PFSK-1 (cell line): ENCODE data around the gene SIPA1L3.

Experiments
- FOXP2 ChIP-seq: optimal IDR thresholded peaks from 2 replicates; pipeline ENCODE3; 2011; ENCODE audit warnings: borderline replicate concordance, control low read depth, inconsistent platforms; ENCODE audit not compliant: insufficient read depth; ENCODE audit errors: extremely low read length, extremely low read depth
- POLR2AphosphoS5 ChIP-seq: IDR thresholded peaks from 2 replicates; pipeline ENCODE4 v1.6.1; 2012; ENCODE audit warnings: low read depth, mild to moderate bottlenecking, control low read depth, low read length, moderate library complexity
- SIN3A ChIP-seq: IDR thresholded peaks from 2 replicates; pipeline ENCODE4 v1.6.1; 2012; ENCODE audit warnings: mild to moderate bottlenecking, low read length, moderate library complexity, borderline replicate concordance; ENCODE audit not compliant: insufficient read depth
- TAF1 ChIP-seq: IDR thresholded peaks from 2 replicates; pipeline ENCODE4 v1.6.1; 2012; ENCODE audit warnings: low read length, control low read depth, borderline replicate concordance; ENCODE audit not compliant: insufficient read depth
- TF ChIP-seq, protein P1 (sequence below), 2 experiments: IDR thresholded peaks; 2 replicates each; pipeline versions ENCODE4 v1.6.1 to v1.8.0; 2011 to 2012; ENCODE audit warnings: low read depth in 2 of 2, low read length in 2 of 2, control low read depth in 1 of 2, inconsistent platforms in 1 of 2, mild to moderate bottlenecking in 1 of 2, moderate library complexity in 1 of 2; ENCODE audit not compliant: insufficient read depth in 1 of 2

SIPA1L3 gene

DNA sequence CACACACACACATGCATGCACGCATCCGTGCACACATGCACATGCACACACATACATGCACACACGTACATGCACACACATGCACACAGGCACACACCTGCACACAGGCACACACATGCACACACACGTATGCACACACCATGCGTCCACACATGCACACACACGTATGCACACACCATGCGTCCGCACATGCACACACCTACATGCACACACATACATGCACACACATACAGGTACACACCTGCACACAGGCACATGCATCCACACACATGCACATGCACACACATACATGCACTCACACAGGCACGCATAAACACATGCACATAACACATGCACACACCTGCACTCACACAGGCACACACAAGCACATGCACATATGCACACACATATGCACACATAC is 204.9 kb downstream of the SIPA1L3 start:
- TF ChIP-seq FOXP2 (no peak), TAF1 (no peak), SIN3A (no peak), POLR2AphosphoS5 (no peak)
- TF ChIP-seq, protein P1, sequence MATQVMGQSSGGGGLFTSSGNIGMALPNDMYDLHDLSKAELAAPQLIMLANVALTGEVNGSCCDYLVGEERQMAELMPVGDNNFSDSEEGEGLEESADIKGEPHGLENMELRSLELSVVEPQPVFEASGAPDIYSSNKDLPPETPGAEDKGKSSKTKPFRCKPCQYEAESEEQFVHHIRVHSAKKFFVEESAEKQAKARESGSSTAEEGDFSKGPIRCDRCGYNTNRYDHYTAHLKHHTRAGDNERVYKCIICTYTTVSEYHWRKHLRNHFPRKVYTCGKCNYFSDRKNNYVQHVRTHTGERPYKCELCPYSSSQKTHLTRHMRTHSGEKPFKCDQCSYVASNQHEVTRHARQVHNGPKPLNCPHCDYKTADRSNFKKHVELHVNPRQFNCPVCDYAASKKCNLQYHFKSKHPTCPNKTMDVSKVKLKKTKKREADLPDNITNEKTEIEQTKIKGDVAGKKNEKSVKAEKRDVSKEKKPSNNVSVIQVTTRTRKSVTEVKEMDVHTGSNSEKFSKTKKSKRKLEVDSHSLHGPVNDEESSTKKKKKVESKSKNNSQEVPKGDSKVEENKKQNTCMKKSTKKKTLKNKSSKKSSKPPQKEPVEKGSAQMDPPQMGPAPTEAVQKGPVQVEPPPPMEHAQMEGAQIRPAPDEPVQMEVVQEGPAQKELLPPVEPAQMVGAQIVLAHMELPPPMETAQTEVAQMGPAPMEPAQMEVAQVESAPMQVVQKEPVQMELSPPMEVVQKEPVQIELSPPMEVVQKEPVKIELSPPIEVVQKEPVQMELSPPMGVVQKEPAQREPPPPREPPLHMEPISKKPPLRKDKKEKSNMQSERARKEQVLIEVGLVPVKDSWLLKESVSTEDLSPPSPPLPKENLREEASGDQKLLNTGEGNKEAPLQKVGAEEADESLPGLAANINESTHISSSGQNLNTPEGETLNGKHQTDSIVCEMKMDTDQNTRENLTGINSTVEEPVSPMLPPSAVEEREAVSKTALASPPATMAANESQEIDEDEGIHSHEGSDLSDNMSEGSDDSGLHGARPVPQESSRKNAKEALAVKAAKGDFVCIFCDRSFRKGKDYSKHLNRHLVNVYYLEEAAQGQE (IDR thresholded peaks at IDR 0.05; ENCODE audit: insufficient read depth in 1 of 2, low read depth in 2 of 2, low read length in 2 of 2) = no peak

DNA sequence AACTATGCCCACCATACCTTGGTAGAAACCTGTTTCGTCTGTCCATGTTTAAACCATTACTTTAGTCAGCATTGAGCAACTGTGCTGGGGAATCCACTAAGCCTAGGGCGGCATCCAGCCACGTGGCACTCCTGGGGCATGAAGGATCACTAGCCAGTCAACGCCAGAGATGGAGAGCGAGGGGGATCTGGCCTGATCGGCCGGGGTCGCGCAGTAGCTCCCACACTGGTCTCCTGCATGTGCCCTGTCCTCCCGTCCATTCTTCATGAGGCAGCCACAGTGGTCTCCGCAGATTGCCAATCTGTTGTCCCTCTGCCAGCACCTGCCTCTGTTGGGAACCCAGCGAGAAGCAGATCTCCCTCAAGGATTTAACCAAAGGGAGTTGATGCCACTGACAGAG is 207.6 kb downstream of the SIPA1L3 start:
- TF ChIP-seq FOXP2 (no peak), POLR2AphosphoS5 (no peak), SIN3A (no peak), TAF1 (no peak)
- TF ChIP-seq, protein P1 (IDR thresholded peaks at IDR 0.05; ENCODE audit: insufficient read depth in 1 of 2, low read depth in 2 of 2, low read length in 2 of 2) = no peak

DNA sequence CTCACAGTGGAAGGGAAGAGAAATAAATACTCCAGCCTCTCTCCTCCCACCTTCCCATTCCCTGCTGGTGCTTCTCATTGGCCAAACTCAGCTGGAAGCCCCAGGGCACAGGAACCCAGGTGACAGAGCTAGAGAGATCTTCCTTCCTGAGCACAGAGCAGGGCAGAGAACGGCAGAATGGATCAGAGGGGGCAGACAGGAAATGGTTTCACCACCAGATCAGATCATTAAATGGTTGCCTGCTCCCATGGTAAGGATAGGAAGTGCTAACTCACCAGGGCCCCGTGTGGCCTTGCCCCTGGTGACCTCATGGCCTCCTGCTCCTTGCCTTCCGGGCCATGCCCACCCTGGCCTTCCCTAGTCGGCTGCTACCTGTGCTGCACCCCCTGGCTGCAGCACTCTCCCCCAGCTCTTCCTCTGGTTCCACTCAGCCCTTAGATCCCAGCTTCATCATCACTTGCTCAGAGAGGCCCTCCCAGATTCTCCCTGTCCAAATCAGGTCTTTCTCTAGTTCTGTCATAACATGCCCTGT is 208.3 kb downstream of the SIPA1L3 start:
- TF ChIP-seq FOXP2 (no peak), POLR2AphosphoS5 (no peak), SIN3A (no peak), TAF1 (no peak)
- TF ChIP-seq, protein P1 (IDR thresholded peaks at IDR 0.05; ENCODE audit: insufficient read depth in 1 of 2, low read depth in 2 of 2, low read length in 2 of 2) = no peak

DNA sequence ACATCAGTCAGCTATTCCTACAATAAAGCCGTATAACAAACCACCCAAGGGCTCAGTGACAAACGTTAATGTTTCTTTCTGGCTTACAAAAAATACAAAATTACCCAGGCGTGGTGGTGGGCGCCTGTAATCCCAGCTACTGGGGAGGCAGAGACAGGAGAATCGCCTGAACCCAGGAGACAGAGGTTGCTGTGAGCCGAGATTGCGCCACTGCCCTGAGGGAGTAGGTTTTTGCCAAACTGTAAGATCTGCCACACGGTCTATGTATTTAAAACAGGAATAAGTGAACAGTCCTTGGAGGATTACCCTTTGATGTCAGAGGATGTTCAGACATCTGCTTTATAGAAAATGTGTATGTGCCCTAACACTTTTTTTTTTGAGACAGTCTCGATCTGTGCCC is 211.2 kb downstream of the SIPA1L3 start:
- TF ChIP-seq SIN3A (no peak), FOXP2 (no peak), TAF1 (no peak), POLR2AphosphoS5 (no peak)
- TF ChIP-seq, protein P1 (IDR thresholded peaks at IDR 0.05; ENCODE audit: insufficient read depth in 1 of 2, low read depth in 2 of 2, low read length in 2 of 2) = no peak

DNA sequence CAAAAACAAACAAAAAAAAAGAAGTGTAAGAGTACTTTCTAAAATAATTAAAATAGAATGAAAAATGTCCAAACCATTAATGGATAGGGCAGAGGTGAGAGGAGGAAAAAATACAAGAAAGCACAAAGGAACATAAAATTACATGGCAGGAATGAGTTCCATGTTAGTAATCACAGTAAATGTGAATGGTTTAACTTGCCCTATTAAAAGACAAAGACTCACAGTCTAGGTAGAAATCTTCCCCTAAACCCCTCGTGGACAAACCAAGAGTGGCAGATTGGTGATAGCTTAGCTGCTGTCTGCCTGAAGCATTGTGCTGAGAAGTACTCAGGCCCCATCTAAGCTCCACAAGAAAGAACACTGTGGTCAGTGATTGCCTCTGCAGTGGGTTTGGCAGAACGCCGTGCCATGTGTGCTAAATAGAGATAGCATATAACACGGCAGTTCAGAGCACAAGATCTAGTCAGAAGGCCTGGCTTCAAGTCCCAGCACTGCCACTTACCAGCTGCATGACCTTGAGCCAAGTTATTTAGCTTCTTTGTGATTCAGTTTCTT is 213.5 kb downstream of the SIPA1L3 start:
- TF ChIP-seq, protein P1 (IDR thresholded peaks at IDR 0.05; ENCODE audit: insufficient read depth in 1 of 2, low read depth in 2 of 2, low read length in 2 of 2) = no peak
- no peak for TF ChIP-seq TAF1
